ENCODE measurements around the gene SPEM3.

The SPEM3 gene

DNA sequence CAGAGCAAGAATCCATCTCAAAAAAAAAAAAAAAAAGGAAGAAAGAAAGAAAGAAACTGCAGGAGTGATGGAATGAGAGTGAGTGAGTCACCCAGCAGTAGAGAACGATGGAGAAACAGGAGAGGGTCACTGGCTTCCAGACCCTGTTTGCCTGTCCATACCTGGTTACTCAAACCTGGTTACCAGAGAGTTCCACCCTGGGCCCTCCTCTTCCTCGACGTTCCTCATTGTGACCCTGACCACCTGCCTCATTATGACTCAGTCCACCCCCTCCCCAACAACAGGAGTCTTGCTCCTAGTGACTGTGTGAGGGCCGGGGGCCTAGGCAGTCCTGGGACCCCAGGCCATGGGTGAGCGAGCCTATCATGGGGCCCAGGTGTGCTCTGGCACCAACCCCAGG, at the start of gene SPEM3:
Gene SPEM3, plus strand, starts transcription at position 301 of the 400 bp plus-strand sequence. Its CDS starts 46 bp downstream, at position 347.
- DNase-seq (ENCODE audit: low spot score): no peak

GRCh38 chr17:7379134-7379533, 49.5 kb upstream of the SPEM3 start:
- no peak for DNase-seq (ENCODE audit: low spot score)

GRCh38 chr17:7380321-7380720, 48.3 kb upstream of the SPEM3 start:
- DNase-seq (ENCODE audit: low spot score): no peak

- DNase-seq (ENCODE audit: low spot score): no peak
These were observed 47.6 kb upstream of the SPEM3 start, which contains the start of gene TNK1 for GRCh38 chr17:7380855-7381683. TNK1 (plus strand) TSS chr17:7381089; CDS start chr17:7382927, 1,838 bp downstream.

GRCh38 chr17:7382901-7383300, 45.8 kb upstream of the SPEM3 start:
- DNase-seq (ENCODE audit: low spot score): no peak

GRCh38 chr17:7383371-7383741, 45.3 kb upstream of the SPEM3 start:
- DNase-seq (ENCODE audit: low spot score): no peak

DNA sequence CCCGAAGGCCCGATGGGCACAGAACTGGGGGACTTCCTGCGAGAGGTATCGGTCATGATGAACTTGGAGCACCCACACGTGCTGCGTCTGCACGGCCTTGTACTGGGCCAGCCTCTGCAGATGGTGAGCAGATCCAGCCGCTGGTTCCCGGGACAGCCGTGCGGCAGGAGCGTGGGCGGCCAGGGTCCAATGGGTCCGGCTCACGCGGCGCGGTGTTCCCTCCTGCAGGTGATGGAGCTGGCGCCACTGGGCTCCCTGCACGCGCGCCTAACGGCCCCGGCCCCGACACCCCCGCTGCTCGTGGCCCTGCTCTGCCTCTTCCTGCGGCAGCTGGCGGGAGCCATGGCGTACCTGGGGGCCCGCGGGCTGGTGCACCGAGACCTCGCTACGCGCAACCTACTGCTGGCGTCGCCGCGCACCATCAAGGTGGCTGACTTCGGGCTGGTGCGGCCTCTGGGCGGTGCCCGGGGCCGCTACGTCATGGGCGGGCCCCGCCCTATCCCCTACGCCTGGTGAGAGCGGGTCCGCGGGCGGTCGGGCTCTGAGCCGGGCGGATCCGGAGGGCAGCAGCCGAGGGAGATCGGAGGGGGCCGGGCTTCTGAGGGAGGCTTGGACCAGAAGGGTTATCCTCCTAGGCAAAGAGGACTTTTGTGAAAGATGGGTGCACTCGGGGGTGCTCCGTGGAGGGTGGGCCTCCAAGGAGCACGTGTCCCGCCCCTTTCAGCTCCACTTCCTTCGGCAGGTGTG, 44.7 kb upstream of the SPEM3 start:
- no peak for DNase-seq (ENCODE audit: low spot score)

GRCh38 chr17:7384489-7385081, 44.1 kb upstream of the SPEM3 start:
- no peak for DNase-seq (ENCODE audit: low spot score)

GRCh38 chr17:7388856-7389255, 39.8 kb upstream of the SPEM3 start:
- DNase-seq (ENCODE audit: low spot score): no peak

DNA sequence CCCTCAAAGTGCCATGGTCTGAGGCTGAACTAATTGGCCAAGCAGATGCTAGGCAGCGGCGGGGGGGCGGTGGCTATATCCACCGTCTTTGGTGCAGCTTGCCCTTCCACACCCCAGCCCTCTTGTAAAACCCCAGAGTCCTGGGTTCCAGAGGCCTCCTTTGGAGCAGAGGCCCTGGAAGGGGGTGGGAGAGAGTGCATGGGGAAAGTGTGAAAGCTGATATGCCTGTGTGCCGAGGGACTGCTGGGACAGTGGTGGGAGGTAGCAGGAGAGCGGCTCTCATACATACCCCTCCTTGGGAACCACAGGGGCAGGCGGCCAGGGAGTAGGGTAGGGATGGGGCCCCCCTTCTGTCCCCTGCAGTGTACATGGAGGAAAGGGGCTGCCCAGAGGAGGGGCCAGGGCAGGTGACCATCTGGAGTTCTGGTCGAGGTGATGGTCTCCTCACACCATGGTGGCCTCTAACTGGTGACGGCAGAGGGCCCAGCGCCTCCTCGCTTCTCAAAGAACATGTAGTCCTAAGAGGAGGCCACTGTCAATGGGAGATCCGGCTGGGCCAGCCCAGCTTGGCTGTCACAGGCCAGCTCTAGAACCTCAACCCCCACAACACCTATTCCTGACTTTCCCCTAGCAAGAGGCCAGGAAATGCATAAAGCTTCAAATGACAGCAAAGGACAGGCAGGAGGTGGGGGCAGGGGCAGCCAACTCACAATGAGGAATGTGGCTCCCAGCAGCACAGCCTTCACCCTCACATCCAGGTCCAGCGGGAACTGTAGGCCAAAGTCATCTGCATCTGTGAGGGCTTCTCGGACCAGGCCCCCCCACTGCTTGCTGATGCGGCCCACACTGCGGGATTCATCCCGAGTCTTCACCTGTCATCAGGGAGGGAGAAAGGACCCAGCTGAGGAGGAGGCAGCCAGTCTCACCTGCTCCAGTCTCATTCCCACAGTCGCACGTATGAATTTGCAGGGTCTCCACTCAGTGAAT, 38.4 kb upstream of the SPEM3 start:
- no peak for DNase-seq (ENCODE audit: low spot score)

DNA sequence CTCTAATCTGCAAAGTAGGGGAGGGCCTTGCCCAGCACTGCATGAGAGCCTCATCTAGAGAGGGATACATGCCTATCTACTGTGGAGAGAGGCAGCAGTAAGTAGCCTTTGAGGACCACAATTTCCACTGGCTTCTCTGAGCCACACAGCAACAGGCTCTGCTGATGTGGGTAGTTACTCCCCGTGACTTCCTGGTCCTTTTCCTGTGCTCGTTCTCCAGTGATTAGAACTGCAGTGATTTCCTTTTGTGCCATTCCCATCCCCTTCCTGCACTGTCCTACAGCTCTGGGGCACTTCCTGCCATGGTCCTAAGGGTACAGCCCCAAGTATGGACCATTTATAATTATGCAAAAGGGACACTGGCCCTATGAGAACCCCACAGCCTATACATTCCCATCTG, 37.4 kb upstream of the SPEM3 start:
- DNase-seq (ENCODE audit: low spot score): no peak

- no peak for DNase-seq (ENCODE audit: low spot score)
These were observed 35.7 kb upstream of the SPEM3 start for GRCh38 chr17:7392696-7393612.

DNA sequence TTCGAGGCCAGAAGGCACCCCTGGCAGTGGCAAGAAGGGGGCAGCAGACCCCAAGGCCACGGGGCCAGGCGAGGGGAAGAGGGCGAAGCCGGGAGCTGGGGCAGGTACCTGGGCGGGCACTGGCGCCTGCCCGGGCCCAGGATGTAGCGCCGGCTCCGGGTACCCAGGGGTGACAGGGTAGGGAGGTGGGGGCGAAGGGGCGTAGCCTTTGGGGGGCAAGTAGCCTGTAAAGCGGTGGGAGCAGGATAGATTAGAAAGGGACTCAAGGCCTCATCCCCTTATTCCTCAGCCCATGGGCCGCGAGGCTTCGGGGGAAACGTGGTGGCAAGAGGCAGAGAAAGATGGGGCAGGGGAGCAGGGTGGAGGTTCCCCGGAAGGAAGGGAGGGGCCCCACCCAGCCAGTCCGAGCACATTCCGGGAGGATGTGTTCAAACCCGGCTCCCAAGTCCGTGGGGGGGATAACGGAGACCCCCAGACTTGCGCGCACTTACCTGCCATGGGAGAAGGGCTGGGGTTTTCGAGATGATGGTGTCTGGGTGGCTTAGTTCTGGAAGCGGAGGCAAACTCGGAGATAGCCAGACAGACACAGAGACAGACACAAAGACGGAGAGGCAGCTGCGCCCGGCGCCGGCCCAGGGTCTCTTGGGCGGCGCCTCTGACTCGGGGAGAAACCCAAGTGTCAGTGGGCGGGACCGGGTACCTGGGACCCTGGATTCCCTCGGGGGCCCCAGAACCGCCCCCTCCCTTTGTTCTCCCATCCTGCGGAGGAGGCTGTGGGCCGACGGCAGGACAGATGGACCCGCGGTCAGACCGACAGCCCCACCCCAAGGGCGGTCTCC, 34.8 kb upstream of the SPEM3 start:
- DNase-seq (ENCODE audit: low spot score): no peak

- DNase-seq (ENCODE audit: low spot score): peak; percentile 75
These were observed 34.0 kb upstream of the SPEM3 start, which contains the start of gene PLSCR3 for GRCh38 chr17:7394452-7395191. PLSCR3 (minus strand) TSS chr17:7394525; CDS start chr17:7394110, 415 bp downstream.

GRCh38 chr17:7396147-7396546, 32.5 kb upstream of the SPEM3 start:
- DNase-seq (ENCODE audit: low spot score): no peak

DNA sequence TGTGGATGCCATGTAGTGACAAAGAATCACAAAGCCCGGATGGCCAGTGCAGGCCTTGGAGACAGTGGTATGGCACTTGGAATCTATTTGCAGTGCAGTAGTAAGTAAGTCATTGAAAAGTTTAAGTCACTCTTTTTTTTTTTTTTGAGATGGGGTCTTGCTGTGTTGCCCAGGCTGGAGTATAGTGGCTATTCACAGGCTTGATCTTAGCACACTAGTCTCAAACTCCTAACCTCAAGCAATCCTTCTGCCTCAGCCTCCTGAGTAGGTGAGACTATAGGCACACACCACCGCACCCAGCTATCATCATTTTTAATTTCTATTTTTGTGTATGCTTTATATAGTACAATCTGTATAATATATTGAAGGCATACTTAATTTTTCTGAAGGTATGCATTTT, 30.0 kb upstream of the SPEM3 start:
- DNase-seq (ENCODE audit: low spot score): no peak

GRCh38 chr17:7403043-7403726, 25.5 kb upstream of the SPEM3 start:
- DNase-seq (ENCODE audit: low spot score): no peak

- no peak for DNase-seq (ENCODE audit: low spot score)
These were observed 25.0 kb upstream of the SPEM3 start for GRCh38 chr17:7403727-7403976.
